GM18526 (cell line): ENCODE results near the gene SLC1A3.

Experiments used
- POLR2A ChIP-seq: IDR thresholded peaks from 3 replicates; pipeline ENCODE4 v1.6.1; 2011; ENCODE audit not compliant: insufficient read length; ENCODE audit errors: extremely low read depth

The SLC1A3 gene

GRCh38 chr5:36681711-36682110, 75.3 kb downstream of the SLC1A3 start:
- TF ChIP-seq POLR2A: no peak

GRCh38 chr5:36682499-36682898, 76.1 kb downstream of the SLC1A3 start:
- no peak for TF ChIP-seq POLR2A

- no peak for TF ChIP-seq POLR2A
Measured at GRCh38 chr5:36683821-36684434, 77.5 kb downstream of the SLC1A3 start.

- no peak for TF ChIP-seq POLR2A
Measured at GRCh38 chr5:36685631-36686288, 79.4 kb downstream of the SLC1A3 start.

- no peak for TF ChIP-seq POLR2A
Measured at GRCh38 chr5:36686881-36687280, 80.5 kb downstream of the SLC1A3 start.

- no peak for TF ChIP-seq POLR2A
Measured at GRCh38 chr5:36688722-36689121, 82.3 kb downstream of the SLC1A3 start.

GRCh38 chr5:36689225-36689624, 82.8 kb downstream of the SLC1A3 start:
- no peak for TF ChIP-seq POLR2A

GRCh38 chr5:36690041-36690961, 83.9 kb downstream of the SLC1A3 start:
- TF ChIP-seq POLR2A: peak; percentile 36

- no peak for TF ChIP-seq POLR2A
Measured at GRCh38 chr5:36691226-36691625, 84.8 kb downstream of the SLC1A3 start.

- TF ChIP-seq POLR2A: no peak
Measured at GRCh38 chr5:36691696-36692371, 85.4 kb downstream of the SLC1A3 start.

GRCh38 chr5:36692791-36693763, 86.7 kb downstream of the SLC1A3 start:
- no peak for TF ChIP-seq POLR2A

GRCh38 chr5:36694351-36694750, 87.9 kb downstream of the SLC1A3 start:
- TF ChIP-seq POLR2A: no peak

GRCh38 chr5:36696059-36696673, 89.8 kb downstream of the SLC1A3 start:
- TF ChIP-seq POLR2A: no peak

GRCh38 chr5:36698031-36698430, 91.6 kb downstream of the SLC1A3 start:
- TF ChIP-seq POLR2A: no peak
